ENCODE results near the gene SMAD6.

The SMAD6 gene

DNA sequence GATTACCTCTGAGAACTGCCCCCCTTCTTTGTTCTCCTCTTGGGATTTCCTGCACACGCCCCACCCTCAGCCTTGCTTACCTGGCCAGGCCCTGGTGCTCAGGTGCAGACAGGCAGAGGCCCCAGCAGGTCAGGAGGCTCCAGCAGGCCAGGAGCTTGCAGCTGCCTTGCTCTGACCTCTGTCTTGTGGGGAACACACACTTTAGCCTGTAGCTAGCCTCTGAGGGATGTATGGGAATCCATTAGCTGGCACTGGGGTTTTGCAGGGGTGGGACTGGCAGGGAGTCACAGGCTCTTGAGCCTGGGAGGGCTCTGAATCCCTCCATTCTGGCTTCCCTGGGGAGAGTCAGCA lies 2.7 kb downstream of the SMAD6 start:
- peak; percentile 13 for DNase-seq

DNA sequence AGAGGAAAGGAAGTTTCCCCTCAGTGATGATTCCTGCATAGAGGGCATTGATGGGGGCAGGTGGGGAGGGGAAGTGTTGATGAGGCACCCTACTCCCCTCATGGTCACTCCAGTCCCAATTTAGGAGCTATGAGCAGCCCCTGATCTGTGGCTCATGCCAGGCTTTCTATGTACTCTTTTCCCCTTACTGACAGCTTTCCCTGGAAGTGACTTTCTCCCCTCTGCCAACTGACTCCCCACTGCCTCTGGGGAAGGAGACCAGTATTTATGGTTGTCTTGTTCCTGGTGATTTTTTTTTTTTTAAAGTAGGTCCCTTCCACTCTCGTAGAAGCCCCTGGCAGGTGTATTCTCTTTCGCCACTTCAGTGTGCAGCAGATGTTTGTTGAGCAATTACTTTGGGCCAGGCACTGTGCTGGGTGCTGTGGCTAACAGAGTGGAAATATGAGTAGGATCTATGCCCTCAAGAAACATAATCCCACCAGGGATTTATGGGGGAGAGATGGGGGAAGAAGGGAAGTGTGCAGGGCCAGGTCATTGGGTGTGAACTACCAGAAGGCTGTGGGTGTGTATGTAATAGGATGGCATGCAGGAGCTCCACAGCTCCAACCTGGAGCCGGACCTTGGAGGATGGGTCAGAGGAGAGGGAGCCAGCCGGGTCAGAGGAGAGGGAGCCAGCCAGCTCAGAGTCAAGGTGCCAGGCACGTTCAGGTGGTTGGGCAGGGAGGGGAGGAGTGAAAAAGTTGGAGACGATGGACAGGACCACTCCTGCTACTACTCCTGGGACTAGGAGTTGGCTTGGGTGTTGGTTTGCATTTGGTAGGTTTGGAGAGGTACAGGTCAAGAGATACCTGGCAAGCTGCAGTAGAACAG lies 3.5 kb downstream of the SMAD6 start:
- DNase-seq, result no peak

DNA sequence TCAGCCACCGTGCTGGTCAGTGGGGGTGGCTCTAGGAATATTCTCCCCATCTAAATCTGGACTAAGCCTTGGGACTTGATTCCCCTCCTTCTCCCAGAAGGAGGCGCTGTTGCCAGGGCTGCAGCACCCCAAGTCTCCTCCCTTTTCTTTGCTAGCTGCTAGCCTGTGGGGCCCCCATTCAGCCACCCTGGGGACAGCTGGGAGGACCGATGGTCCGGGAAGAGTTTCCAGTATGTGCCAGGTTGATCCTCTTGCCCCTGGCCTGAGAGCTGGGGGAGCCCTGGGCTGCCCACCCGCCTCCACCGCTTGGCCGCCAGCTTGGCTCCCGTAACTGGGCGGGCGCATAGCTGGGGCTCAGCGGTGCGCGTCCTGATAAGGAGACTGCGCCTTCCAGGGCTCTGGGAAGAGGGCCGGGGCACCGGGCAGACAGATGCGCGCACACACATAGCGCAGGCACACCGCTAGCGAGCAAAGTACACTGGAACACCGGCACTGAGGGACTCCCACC lies 4.2 kb downstream of the SMAD6 start:
- peak; percentile 6 for DNase-seq

DNA sequence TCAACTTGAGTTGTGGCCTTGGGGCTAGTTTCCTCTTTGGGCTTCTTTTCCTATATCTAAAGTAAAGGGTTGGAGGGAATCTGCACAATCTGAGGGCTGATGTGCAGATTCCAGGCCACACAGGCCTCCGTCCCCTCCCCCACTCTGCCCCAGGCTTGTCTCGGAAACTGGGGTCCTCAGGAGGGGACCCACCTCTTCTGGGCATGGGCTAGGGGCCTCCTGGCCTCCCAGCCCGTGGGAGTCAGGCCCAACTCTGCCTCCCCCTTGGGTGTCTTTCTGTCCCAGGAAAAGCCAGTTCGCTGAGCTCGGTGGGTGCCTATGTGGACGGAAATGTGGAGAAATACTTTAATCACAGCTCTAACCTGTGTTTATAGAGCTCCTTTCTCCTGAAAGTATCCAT lies 4.8 kb downstream of the SMAD6 start:
- DNase-seq, result no peak

DNA sequence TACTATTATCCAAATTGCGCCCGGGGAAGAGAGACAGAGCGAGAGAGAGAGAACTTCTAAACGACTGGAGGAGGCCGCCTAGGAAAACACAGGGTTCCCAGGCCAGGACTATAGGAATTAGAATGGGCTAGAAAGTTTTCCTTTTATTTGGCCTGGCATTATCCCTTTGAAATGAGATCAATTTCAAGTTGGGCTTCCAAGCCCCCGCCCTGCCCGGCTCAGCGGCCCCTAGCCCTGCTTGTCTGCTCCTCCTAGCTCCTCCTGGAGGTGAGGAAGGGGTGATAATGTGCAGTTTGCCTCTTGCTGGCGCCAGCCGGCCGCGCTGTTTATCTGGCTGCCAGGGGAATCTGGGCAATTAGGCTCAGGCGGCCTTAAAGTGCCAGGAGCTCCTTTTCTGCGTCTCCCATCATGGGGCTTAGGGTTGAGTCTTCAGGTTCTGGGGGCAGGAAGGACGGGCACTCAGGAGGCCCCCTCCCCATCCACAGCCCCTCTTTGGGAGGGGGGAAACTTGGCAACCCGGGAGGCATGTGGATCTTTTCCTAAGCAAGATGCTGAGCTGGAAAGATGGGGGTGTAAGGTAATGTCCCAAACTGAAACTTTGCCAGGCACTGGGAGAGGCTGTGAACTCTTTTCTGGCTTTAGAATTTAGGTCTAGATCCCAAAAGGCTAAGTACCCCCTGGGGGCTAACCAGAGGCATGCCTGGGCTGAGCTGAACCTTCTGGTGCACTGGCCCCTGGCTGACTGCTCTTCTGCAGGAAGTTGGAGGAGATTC lies 5.5 kb downstream of the SMAD6 start:
- no peak for DNase-seq

DNA sequence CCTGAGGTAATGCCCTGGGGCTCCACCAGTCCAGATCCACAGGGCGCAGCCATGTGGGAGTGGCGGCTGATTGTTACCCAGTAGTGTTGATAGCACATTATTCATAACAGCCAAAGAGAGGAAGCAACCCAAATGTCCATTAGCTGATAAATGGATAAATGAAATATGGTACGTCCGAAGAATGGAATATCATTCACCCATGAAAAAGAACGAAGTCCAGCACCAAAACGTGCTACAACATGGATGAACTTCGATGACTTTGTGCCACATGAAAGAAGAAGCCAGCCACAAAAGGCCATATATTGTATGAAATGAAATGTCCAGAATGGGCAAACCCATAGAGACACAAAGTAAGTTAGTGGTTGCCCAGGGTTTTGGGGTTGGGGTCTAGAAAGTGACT lies 6.4 kb downstream of the SMAD6 start:
- no peak for DNase-seq

DNA sequence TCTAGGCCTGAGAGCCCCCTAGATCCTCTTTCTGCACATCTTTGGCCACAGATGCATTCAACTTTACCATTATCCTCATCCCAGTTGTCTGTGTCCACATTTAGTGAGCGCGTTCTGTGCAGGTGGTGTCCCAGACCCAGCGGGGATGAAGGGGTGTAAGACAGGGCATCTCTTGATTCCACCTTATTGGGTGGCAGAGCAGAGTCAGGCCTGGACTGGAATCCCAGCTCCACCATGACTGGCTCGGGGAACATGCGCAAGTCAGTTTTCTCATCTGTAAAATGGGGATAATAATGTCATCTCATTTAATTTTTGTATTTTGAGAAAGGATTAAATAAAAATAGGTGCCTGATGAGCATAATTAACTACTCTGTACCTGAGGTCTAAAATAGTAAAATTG lies 7.8 kb downstream of the SMAD6 start:
- no peak for DNase-seq

DNA sequence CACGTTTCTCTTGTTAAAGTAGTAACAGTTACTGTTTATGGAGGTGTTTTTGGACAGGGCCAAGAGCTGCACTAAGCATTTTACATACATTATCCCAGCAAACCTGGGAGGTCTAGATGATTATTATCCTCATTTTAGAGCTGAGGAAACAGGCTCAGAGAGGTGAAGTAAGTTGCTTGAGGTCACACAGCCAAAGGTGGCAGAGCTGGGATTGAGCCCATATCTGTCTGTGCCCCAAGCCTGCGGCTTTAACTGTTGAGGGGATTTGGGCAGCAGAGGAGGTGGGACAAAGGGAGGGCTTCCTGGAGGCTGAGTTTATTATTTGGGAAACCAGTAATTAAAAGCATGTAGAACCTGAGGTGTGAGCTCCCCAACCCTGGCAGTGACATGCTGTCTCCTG lies 9.2 kb downstream of the SMAD6 start:
- DNase-seq, result no peak

DNA sequence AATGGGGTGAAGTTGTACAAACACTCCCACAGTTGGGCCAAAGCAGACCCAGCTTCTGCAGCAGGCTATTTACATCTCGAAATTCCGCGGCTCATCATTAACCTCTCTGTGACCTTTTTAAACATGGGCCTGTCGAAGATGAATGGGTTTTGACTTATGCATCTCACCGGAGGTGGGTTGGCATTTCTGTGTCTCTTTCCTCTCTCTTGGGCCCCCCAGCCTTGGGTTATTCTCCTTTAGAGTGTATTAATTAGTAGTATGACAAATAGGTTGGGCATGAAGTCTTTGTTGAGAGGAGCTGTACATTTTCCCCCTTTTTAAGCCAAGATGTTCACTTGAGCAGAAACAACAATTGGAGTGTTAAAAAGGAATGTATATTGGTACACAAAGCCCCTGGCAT lies 9.8 kb downstream of the SMAD6 start:
- DNase-seq, result no peak

DNA sequence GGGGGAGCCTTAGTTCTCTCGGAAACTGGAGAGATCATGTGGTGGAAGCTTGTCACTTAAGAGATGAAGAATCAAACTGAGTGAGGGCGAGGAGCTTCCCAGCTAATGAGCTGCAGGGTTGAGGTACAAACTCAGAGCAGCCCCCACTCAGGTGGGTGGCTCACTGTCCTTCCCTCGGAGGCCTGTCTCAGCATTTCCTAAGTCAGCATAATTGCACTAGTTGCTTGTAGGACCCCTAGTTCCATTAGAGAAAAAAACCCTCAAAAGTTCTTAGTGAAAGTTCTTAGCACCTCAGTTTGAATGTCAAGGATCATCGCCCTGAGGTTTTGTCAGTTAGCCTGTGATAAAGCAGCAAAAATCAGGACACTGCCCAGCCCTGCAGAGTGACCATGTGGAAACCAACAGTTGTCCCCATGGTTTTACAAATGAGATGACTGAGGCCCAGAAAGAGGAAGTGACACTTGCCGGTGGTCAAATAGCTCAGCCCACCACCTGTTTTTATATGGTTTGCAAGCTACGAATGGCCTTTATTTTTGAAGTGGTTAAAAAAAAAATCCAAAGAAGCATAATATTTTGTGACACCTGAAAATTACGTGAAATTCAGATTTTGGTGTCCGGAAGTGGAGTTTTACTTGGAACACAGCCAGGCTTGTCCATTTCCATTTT lies 11.9 kb downstream of the SMAD6 start:
- no peak for DNase-seq

DNA sequence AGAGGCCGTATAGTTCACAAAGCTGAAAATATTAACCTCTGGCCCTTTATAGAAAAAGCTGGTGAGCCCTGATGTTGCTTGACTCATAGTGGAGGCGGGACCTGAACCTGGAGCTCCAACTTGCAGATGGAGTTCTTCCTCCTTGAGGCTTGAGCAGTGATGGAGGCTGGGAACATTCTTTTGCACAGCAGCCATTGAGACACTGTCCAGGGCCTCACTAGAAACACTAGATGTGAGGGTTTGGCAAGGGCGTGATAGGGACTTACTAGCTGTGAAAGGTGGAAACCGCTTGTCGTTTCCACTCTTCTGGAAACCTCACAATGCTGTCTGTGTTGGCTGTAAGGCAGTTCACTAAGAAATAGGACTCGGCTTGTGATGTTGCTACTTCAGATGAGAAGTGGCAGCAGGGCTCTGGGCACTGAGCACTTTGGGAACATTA lies 12.5 kb downstream of the SMAD6 start:
- DNase-seq, result no peak

DNA sequence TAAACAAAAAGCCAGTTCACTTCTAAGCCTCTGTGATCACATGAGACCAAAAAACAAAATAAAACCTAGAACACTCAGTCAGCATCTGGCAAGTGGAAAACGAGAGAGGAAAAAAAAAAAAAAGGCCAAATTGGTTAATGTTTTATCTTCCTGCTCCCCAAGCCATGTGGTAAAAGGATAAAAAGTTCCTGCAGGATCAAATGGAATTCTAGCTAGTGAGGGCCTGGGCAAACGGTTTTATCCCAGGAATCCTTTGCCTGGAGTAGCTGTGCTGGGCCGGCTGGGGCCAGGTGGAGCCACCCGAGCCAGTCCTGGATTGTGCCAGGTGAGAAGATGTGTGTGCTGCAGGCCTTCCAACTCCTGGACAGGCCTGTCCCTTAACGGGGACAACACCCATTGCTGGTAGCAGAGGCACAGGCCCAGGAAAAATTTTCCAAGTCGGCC lies 13.2 kb downstream of the SMAD6 start:
- DNase-seq, result peak; percentile 28

DNA sequence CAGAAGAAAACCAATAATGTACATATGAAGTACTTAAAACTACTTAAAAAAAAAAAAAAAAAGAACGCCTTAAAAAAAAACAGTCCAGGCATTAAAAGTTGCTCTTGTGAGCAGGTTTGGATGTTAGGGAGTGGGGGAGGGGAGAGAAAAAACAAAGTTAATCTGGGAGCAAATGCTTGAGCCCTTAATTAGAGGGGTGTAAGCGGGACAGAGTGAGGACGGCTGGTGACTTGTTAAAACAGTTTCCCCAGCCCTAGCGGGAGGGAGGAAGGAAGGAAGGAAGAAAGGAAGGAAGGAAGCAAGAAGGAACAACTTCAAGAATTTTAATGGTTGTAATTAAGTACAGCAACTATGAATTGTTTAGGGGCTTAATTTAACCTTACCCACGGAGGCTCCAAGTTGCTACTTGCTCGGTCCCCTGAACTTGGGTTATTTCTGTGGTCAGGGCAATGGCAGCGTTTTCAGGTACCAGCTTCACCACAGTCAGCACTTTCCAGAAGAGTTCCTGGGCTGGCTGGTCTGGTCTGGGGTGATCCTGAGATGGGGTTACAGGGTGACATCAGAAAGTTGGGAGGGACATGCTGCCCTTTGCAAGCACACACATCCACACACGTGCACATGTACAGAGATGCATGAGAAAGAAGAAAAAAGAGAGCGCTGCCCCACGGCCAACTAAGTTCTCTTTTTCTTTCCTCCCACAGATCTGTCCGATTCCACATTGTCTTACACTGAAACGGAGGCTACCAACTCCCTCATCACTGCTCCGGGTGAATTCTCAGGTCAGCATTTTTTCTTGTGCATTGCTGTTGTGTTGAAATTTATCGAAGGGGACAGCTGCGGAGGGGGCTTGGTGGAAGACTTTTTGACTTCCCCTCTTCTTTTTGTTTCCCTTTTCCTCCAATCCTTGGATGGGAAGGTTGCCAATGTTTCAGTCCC lies 14.0 kb downstream of the SMAD6 start:
- DNase-seq, result no peak

DNA sequence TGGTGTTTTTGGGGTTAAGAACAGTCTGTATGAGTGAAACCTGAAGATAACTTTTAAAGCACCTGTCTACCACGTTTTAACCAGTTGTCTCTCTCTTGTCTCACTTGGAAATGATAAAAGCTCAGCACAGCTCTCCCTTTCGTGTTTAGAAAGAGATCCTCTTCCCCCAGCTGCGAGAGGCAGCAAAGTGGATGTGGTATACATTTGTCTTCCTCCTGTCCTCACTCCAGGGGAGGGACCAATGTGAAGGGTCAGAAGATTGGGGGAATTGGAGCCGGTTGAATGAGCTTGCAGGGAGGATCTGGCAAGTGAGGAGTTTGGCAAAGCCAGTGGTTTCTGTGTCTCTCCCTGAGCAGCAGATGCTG lies 14.6 kb downstream of the SMAD6 start:
- no peak for DNase-seq

DNA sequence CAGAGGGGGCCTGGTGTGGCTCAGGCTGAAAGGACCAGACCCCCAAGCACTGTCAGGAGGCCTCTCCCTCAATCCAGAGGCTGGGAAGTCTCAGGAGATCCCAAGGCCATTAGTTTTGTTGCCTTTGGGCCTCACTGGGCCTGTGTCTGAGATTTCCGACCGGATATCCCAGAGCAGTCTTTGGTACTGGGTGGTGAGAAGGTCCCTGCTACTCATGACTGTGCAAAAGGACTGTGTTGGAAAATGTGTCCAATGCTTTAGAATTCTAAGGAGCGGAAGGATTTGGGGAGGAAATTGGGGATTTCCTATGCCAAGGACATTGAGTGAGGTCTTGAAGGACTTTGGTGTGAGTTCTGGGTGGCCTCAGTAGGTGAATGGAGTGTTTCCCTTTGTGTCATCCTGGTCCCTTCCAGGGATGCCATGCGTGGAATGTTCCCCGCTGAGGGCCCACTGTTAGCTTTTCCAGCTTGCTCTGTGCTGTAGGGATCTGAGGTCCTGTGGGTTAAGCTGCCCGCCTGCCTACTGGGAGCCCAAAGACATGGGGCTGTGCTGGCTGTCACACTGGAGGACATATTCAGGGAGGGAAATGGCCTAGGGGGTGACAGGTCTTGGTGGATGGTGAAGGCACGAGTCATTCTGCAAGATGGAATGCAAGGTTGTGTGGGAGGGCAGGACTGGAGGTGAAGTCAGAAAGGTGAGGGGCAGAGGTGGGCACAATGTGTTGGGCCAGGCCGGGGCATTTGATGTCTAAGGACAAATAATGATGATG lies 16.4 kb downstream of the SMAD6 start:
- DNase-seq, result no peak

DNA sequence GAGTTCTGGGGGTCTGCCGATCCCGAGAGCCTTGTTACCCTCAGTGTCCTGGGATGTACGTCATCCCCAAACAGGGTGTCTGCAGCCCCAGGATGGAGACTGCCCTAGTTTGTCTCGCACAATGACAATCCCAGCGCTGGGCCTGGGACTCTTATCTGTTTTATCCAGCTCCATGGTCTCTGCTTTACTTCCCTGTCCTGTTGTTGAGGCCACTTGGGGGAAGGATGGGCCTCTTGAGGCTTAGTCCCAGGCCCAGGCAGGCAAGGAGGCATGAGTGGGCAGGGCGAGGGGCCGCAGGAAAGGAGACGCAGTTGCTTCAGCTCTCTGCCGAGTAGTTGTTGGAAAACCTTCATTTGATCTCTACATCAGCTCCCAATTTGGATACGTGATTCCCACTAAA lies 17.4 kb downstream of the SMAD6 start:
- no peak for DNase-seq

DNA sequence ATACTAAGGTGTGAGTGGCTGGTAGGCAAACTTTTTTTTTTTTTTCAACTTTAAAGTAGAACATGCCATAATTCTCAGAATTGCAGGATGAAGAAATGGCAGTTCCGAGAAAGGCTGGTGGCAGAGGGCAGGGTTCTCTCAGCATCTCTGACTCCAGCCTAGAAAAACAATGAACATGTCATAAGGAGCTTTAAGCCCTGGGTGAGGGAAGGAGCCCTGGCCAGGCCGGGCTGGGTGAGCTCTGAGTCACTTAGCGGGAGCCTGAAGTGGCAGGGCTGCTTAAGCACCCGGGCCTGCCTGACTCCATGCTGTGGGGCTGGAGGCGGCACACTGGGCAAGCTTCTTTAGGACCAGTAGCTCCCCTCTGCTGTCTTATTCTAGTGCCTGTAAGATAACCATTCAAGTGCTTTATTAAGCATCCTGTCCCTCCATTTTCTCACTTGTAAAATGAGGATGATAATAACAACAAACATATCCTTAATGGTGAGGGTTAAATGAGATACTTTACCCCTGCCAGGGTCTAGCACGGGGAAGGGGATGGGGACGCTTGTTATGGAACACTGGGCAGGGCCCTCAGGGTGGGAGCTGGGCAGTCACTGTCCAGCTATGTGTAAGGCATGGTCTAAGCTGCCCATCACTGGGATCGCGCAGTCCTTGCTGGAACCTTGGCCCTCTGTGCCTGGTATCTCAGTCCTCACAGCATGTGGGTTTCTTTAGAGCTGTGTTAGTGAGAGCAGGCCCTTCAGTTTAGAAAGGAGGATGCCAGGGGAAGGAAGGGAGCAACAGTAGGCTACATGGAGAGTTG lies 18.4 kb downstream of the SMAD6 start:
- DNase-seq, result peak; percentile 42

DNA sequence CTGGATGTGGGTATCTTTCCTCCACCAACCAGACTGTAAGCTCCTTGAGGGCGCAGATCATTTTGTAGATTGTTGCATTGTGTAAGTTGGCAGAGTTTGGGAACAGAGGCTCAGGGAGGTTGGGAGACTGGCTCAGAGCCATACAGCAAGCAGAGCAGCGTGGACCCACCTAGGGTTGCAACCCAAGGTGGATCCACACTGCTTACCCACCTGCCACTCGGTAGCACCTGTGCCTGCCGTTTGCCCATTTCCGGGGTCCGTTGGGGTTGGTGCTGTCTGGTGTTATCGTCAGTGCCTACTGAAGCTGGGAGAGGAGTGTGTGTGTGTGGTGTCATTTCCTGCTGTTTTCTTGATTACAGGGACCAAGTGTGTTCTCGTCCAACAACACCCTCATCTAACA lies 19.0 kb downstream of the SMAD6 start:
- no peak for DNase-seq

DNA sequence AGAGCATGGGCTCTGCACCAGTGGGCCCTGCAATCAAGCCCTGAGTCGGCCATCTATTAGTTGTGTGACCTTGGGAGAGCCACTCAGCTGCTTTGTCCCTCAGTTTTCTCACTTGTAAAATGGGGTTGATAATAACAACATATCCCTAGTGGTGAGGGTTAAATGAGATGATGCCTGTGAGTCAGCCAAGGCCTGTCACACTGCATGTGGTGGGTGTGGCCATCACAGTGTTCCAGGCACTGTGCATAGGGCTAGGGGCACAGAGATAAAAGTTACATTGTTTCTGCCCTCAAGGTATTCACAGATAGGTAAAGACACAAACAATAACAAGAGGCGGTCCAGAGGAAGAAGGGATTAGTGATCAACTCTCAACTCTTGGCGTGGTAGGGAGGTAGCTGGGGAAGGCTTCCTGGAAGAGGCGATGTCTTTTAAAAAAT lies 19.5 kb downstream of the SMAD6 start:
- no peak for DNase-seq

DNA sequence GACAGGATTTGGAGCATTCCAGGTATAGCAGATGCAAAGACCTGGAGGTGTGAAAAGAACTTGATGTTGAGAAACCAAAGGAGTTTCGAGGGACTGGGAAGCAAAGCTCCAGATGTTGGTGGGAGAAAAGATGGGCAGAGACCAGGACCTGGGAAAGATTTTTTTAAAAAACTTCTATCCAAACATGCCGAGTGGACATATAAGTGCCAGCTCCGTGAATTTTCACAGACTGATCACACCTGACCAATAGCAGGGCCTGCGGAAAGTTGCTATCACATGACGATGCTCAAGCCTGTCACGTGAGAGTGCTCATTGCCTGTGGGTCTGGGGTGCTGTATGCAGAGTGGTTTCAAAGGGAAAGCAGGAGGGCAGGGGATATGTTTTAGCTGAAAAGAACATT lies 19.9 kb downstream of the SMAD6 start:
- DNase-seq, result no peak

Measured in DMS53 (cell line).